HG02970 (cell line): ENCODE measurements around the gene ADAM12.
"Not testable (repeated sequence)": the region's sequence is repeated elsewhere in the genome, so short reads cannot be mapped to it uniquely, and the experiment has no call there.

ENCODE experiments used
- ATAC-seq: cut with Tn5 transposase; IDR thresholded peaks from one replicate; pipeline ENCODE4 v1.9.1; 2021; ENCODE audit warnings: mild to moderate bottlenecking, moderate library complexity, moderate number of reproducible peaks; ENCODE audit not compliant: unreplicated experiment, low FRiP score

ADAM12 gene

GRCh38 chr10:126407831-126408230, 19.6 kb upstream of the ADAM12 start:
- no peak for ATAC-seq

- ATAC-seq: no peak
Measured at GRCh38 chr10:126405239-126405775, 17.0 kb upstream of the ADAM12 start.

GRCh38 chr10:126402721-126403695, 14.7 kb upstream of the ADAM12 start:
- no peak for ATAC-seq

GRCh38 chr10:126400641-126401040, 12.4 kb upstream of the ADAM12 start:
- ATAC-seq: no peak

GRCh38 chr10:126398924-126399323, 10.6 kb upstream of the ADAM12 start:
- ATAC-seq: no peak

- no peak for ATAC-seq
Measured at GRCh38 chr10:126398383-126398743, 10.1 kb upstream of the ADAM12 start.

- ATAC-seq: no peak
Measured at GRCh38 chr10:126397640-126398382, 9.5 kb upstream of the ADAM12 start.

- no peak for ATAC-seq
Measured at GRCh38 chr10:126397156-126397555, 8.9 kb upstream of the ADAM12 start.

- ATAC-seq: no peak
Measured at GRCh38 chr10:126394948-126395347, 6.7 kb upstream of the ADAM12 start.

GRCh38 chr10:126393076-126393475, 4.8 kb upstream of the ADAM12 start:
- no peak for ATAC-seq

- ATAC-seq: no peak
Measured at GRCh38 chr10:126392469-126392868, 4.2 kb upstream of the ADAM12 start.

- ATAC-seq: no peak
Measured at GRCh38 chr10:126392068-126392467, 3.8 kb upstream of the ADAM12 start.

GRCh38 chr10:126391192-126391885, 3.1 kb upstream of the ADAM12 start:
- no peak for ATAC-seq

GRCh38 chr10:126390324-126390723, 2.0 kb upstream of the ADAM12 start:
- no peak for ATAC-seq

- no peak for ATAC-seq
Measured at GRCh38 chr10:126387041-126387921, 996 bp downstream of the ADAM12 start.

- no peak for ATAC-seq
Measured at GRCh38 chr10:126384269-126384873, 3.9 kb downstream of the ADAM12 start.

- no peak for ATAC-seq
Measured at GRCh38 chr10:126380352-126381076, 7.8 kb downstream of the ADAM12 start.

- not testable (repeated sequence) for ATAC-seq
Measured at GRCh38 chr10:126379166-126379565, 9.1 kb downstream of the ADAM12 start.

- ATAC-seq: no peak
Measured at GRCh38 chr10:126376956-126377355, 11.3 kb downstream of the ADAM12 start.
